H4 (cell line): ENCODE data around the gene DUSP2. TPM values are rescaled to one million over a fixed set of nuclear protein-coding genes. Genes with fewer than 3 reads are reported as not detected.

Source experiments
- DNase-seq: peaks from one replicate; pipeline ENCODE4 v3.0.0-alpha.2; 2015; ENCODE audit warnings: low spot score
- total RNA-seq: library from RNA; depleted of rRNA; stranded (reverse); fragments of >200 nt; shearing (Covaris generic); gene quantifications from 2 replicates; pipeline ENCODE4 v1.2.3, GENCODE V29; 2014

DUSP2 gene
- total RNA-seq, 1 experiment from 2014 or later = 17.7 TPM

DNA sequence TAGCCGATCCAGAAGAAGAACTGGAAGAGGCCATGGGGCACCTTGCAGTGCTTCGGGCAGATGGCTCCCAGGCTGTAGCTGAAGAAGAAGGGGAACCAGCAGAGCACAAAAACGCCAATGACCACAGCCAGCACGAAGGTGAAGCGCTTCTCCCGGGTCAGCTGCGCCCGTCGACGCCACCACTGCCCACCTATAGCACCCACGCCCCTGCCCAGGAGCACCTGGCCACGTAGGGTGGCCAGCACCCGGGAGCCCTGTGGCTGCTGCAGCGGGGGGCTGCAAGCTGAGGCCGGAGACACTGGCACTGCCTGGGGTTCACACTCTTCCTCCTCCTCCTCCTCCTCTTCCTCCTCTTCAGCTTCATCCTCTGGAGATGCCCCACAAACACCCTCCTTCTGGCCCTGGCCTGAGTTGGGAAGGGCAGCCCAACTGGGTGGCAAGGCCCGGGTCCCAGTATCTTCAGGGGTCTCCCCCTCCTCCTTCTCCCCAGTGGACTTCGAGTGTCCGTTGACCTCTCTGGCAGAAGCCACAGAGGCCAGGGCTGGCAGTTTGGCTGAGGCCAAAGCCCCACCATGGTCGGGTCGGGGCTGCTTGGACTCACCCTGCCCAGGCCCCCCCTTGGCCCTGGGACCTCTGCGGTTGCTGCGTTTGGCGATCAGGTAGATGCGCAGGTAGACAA is 30.2 kb downstream of the DUSP2 start:
- no peak for DNase-seq

DNA sequence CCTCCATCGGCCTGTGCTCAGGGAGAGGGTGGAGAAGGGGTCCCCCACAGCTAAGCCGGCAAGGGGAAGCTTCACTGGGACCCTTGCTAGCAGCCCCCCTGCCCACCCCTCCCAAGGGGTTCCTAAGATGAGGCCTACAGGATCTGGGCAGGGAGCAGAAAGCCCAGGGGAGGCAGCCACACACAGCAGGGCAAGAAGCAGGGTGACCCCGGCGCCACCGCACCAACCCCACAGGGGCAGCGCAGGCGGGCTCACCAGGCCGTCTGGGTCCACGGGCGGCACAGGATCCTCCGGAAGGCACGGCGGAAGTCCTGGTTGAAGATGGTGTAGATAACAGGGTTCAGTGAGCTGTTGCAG is 30.7 kb downstream of the DUSP2 start:
- DNase-seq = no peak

GRCh38 chr2:96113951-96114350 is 31.3 kb downstream of the DUSP2 start:
- DNase-seq = no peak

DNA sequence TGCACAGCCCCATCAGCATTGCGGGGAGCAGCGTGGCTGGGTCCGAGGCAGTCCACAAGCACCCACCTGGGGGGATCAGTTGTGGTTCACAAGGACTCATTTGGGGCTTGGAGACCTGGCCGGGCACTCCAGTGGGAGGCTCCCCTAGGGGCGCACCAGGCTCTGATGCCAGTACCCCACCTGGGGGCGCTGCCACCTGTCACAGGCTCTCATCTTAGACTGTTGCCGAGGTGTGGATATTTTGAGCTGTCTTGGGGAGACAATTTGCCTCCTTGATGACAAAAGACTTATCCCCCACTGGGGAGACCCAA is 31.9 kb downstream of the DUSP2 start:
- no peak for DNase-seq

DNA sequence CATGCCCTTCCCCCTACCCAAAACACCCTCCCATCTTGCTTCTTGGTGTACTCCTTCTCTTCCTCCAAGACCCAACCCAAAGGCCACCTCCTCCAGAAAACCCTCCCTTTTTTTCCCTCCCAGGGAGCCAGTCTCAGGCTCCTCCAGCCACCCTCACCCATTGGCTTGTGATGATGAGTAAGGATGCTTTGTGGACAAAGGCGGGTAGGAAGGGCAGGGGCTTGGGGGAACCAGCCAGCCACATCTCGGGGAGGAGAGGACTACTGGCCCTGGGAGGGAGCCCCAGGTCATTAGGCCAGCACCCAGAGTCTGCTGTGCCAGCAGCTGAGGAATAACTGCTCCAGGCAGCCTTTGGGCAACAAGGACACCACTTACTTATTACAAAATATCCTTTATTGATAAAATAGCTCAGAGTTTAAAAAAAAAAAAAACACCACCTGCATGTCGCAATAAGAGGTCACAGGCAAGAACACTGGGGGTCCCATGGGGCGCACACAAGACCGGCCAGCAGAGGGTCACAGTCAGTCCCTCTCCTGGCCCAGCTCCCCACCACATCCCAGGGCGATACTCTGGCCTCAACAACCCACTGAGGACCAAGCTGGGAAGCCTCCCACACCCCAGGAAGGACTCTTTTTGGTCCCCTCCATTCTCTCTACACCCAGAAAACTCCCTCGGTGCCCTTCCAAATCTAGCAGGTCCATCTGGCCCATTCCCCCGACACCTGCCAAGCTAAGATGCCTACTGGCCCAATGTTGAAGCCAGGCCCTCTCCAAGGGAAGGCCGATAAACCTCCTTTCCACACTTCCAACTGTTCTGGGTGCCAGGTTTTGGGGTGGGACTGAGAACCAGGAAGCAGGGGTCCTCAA is 32.5 kb downstream of the DUSP2 start:
- no peak for DNase-seq

GRCh38 chr2:96111823-96112500 is 33.3 kb downstream of the DUSP2 start:
- DNase-seq = no peak

GRCh38 chr2:96111257-96111640 is 34.0 kb downstream of the DUSP2 start:
- no peak for DNase-seq

DNA sequence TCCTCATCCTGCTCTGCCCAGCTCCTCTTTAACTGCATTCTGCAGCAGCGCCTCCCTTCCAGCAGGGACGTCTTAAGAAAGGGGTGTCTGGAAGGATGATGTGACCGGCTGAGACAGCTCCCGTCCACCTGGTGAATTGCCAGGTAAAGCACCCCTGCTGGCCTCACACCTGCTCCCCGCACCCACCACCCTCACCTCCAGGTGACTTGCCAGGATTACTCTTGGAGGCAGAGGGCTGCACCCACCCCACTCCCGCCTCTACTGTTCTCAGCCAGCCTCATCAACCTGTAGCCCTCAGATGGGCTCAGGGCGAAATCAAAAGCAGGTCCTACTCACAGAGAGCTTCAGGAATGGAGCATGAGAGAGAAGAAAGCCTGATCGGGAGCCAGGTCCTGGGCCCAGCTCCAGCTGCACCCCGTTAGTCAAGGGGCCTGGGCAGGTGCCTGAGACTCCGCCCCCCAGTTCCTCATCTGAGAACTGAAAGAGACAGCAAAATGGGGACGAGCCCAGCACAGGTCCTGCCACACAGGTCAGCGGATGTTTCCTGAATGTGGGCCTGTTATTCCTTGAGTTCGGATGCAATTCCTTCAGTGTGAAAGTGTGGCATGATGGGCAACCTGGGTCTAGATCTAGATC is 34.5 kb downstream of the DUSP2 start:
- DNase-seq = no peak

DNA sequence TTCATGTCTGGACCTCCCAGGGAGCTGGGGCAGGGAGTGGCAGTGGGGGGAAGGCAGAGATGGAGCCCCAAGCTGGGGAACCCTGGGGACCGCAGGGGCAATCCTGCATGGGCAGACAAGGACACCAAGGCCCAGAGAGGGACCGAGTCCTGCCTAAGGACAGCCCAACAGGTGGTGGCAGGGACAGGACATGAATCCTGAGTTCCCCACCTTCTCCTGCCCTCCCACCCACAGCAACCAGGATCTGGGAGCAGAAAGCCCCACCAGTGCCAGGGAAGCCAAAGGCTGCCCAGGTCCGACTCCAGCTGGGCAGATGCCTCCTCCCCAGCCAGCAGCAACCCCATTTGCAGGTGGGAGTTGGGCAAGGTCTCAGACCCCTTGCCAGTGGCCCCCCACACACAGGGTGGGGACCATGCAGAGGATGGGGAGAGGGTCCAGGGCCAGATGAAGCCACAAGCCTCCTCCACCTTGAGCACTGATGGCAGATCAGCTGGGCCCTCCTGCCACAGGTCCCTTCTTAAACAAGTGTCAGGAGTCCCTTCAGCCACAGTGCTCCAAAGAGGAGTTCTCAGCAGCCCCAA is 35.2 kb downstream of the DUSP2 start:
- no peak for DNase-seq

- no peak for DNase-seq
Measured at GRCh38 chr2:96109361-96109680, 35.9 kb downstream of the DUSP2 start.

GRCh38 chr2:96108541-96109360 is 36.5 kb downstream of the DUSP2 start:
- no peak for DNase-seq

GRCh38 chr2:96108151-96108540 is 37.1 kb downstream of the DUSP2 start:
- DNase-seq = no peak

- DNase-seq = no peak
Measured at GRCh38 chr2:96107708-96108065, 37.6 kb downstream of the DUSP2 start.

DNA sequence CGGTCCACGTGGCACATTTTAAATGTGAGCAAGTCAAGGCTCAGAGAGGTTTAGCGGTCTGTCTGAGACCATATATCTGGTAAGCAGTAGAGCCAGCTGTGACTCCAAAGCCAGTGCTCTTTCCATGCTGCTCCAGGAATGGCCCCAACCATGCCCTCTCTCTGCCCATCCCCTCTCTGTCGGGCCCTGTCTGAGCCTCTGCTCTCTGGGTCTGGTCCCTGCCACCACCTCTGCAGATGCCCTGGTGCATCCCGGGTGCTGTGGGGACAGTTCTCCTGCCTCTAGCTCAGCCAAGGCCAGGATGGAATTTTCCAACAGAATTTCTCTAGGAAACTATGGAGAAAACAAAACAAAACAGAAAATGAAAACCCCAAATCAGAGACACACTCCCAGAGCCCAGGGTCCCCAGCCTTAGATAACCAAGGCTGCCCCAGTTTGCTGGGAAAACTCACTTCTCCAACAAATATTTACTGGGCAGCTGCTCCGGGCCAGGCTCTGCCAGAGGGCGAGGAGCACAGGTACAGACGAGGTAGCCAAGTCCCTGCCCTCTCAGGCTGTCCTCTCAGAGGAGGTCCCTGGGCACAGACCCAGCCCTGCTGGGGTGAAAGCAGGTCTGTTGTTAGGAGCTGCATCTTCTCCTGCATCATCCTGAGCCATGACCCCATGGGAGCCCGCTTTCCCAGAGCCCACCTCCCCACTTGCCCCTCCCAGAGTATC is 38.1 kb downstream of the DUSP2 start:
- DNase-seq = no peak

GRCh38 chr2:96105994-96106715 is 39.1 kb downstream of the DUSP2 start:
- no peak for DNase-seq

DNA sequence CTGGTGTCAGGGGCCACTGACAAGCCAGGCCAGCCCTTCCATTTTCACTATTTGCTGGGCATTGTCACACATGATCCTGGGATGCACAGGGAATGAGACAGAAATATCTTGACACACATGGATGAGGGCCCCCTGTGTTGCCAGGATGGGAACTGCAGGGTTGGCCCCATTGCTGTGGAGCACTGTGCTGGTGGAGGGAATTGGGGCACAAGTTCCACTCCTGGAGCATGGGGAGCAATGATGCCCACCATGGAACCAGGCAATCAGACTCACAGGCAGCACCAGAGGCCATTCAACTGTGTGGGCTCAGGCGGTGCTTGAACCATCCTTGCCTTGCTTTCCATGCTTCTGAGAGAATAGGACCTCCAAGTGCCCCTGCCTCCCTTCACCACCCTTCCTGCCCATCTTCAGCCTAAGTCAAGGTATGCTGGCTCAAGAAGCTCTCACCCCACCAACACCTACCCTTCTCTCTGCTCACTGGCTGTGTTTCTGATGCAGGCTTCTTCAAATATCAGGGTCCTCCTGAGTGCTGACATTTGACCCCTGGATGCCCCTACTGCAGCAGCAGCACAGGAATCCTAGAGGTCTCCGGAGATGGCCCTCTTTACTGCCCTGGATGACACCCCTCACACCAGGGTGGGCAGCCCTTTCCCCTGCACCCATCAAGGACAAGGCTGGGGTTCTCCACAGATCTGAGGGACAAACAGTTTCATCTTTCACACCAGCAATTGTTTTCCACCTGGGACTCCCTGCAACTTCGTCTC is 39.9 kb downstream of the DUSP2 start:
- DNase-seq = no peak

DNA sequence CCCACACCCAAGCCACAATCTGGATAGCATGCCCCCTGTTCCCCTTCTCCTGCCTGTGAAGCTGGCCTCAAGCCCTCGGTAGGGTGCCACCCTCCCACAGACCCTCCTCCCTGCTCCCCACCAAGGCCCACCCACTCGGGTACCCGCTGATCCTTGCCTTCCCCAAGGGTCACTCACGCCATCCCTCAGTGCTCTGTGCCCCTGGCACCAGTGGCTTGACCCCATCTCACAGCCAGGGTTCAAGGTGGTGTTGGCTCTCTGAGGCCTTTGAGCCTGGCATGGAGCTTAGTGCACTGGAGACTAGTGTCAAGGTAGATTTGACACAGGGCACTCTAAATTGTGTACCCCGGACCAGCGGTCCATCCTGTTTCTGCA is 40.8 kb downstream of the DUSP2 start:
- no peak for DNase-seq

DNA sequence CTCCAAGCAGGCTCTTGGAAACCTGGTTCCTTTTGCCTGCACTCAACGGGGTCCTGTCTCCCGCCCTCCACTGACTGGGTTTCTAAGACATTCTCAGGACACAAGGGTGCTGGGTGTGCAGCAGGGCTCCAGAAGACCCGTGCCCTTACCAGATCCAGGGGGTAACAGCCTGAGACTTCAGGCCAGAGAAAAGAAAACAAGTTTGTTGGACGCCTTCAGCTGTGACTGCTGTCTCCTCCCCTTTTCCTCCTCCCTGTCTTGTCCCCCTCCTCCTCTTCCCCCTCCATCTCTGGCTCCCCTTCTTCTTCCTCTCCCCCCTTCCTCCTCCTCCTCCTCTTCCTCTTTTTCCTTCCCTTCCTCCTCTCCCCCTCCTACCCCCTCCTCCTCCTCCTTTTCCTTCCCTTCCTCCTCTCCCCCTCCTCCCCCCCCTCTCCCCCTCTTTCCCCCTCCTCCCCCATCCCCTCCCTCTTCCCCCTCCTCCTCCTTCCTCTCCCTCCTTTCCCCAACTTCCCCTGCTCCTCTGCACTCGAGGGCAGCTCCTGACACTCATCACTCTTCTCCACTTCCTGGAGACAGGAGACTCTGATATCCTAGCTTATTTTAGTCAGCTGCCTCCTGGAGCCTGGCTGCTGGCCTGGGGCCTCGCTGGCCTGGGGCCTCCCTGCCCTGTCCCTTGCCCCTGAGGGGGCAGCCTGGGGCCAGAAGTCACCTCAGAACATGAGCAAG is 41.3 kb downstream of the DUSP2 start:
- no peak for DNase-seq

- DNase-seq = no peak
Measured at GRCh38 chr2:96103187-96103601, 42.0 kb downstream of the DUSP2 start.
